Right lobe of liver (tissue), 5 donors: ENCODE results near the gene ARF6. TPM values are rescaled to one million over a fixed set of nuclear protein-coding genes. Genes with fewer than 3 reads are reported as not detected.

Experiments used
- small RNA-seq, 2 experiments: library from RNA; depleted of rRNA; stranded (forward); fragments of <200 nt; gene quantifications; one replicate each; pipeline ENCODE3, GENCODE V24; 2016
- total RNA-seq, 6 experiments: library from RNA; depleted of rRNA in 2 of 6; stranded (reverse); fragments of >200 nt in 2 of 6; fragmentation: NEBNext Ultra II Directional in 3 of 6; extraction: Animal tissue kit (Norgen Biotek cat#: 25700) in 3 of 6; gene quantifications; one replicate each; pipeline versions ENCODE4 v1.1.0 to v1.2.4, GENCODE V29; 2016 to 2023
- donor health status: DM: no; HTN: no; CAD: no.
- donor health status: DM: no; HTN: no; CAD: no.
- donor health status: DM: no; HTN: yes; CAD: no.
- donor health status: DM: no; HTN: yes; CAD: no.

Gene ARF6
- total RNA-seq, 6 experiments from 2014 or later = 21.1 to 41.4 (median 32.4) TPM

Small RNA genes within 50 kb of the gene (small RNA-seq; reads per million reads assigned to genes)
- gene RF00017 (0 reads per million in 2 experiments), gene RN7SL2 (2.2 to 4.1 reads per million in 2 experiments), gene RN7SL3 (19.4 to 22.6 reads per million in 2 experiments), gene RNU6-189P (0 reads per million in 2 experiments)

Other genes starting within 250 kb of the ARF6 start
- 1 to 10 TPM in 5 of 6 experiments, under 1 TPM in 1; 0.73 to 9.0 (median 4.2) TPM for gene POLE2, start 204.9 kb upstream of the ARF6 start, total RNA-seq
- gene KLHDC1, start 200.0 kb upstream of the ARF6 start, total RNA-seq = 1 to 10 TPM; 1.1 to 3.4 (median 2.1) TPM
- 10 to 100 TPM; 34.0 to 69.6 (median 49.7) TPM for gene KLHDC2, start 124.9 kb upstream of the ARF6 start, total RNA-seq
- 10 to 100 TPM; 15.3 to 29.9 (median 23.4) TPM for gene NEMF, start 40.3 kb upstream of the ARF6 start, total RNA-seq
- 1 to 10 TPM; 1.4 to 3.8 (median 3.3) TPM for gene VCPKMT, start 223.5 kb downstream of the ARF6 start, total RNA-seq